ENCODE results near the gene EMX1.
"Not testable (repeated sequence)": the region's sequence is repeated elsewhere in the genome, so short reads cannot be mapped to it uniquely, and the experiment has no call there.

EMX1 gene

DNA sequence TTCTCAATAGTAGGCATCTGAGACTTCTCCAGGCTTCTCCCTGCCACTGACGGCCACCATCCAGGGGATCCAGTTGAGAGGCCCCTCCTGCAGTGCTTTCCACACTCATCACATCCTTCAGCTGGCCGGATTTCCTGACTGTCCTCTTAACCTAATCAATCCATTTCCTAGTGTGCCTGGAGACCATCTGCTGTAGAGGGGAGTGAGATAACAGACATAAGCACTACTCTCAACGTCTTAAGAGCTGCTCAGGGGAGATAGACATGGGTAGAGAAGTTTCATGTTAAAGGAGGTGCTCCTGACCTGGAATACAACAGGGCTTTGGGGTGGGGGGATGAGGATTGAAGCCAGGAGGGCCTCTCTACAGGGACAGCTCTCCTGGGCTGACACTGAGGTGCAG is 15.9 kb upstream of the EMX1 start:
- no peak for DNase-seq

DNA sequence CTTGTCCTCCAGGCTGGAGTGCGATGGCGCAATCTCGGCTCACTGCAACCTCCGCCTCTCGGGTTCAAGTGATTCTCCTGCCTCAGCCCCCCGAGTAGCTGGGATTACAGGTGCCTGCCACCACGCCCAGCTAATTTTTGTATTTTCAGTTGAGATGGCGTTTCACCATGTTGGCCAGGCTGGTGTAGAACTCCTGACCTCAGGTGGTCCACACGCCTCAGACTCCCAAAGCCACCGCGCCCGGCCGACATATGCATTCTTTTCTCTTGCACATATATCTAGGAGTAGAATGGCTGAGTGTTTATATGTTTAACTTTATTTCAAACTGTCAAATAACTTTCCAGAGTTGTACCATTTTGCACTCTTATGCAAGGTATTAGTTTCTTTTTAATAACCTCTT is 9.9 kb upstream of the EMX1 start:
- DNase-seq: not testable (repeated sequence)

DNA sequence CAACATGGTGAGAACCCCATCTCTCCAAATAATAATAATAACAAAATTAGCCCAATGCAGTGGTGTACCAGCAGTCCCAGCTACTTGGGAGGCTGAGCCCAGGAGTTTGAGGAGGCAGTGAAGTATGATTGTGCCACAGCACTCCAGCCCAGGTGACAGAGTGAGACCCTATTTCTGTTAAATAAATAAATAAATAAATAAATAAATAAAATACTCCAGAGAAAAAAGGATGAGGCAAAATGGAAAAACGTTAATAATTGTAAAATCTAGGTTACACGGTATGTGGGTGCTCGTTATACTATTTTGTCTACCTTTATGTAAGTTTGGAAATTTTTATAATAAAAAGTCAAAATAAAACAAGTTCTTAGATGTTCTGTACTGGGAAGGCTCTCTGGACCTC is 8.6 kb upstream of the EMX1 start:
- no peak for DNase-seq

DNA sequence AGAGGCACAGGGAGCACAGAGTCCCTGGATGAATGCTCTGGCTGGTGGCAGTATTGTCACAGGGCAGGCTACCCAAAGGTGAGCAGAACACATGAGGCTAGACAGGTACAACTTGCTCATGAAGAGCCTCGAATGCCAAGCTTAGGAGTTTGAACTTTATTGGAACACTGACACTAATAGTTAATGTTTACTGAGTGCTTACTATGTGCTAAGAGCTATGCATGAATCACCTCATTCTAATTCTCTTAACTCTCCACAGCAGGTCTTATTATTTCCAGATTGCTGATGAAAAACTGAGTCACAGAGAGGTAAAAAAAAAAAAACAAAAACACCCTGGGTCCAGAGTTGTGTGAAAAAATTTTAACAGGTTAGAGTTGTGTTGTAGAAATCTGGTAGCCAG is 6.1 kb upstream of the EMX1 start:
- DNase-seq: no peak

DNA sequence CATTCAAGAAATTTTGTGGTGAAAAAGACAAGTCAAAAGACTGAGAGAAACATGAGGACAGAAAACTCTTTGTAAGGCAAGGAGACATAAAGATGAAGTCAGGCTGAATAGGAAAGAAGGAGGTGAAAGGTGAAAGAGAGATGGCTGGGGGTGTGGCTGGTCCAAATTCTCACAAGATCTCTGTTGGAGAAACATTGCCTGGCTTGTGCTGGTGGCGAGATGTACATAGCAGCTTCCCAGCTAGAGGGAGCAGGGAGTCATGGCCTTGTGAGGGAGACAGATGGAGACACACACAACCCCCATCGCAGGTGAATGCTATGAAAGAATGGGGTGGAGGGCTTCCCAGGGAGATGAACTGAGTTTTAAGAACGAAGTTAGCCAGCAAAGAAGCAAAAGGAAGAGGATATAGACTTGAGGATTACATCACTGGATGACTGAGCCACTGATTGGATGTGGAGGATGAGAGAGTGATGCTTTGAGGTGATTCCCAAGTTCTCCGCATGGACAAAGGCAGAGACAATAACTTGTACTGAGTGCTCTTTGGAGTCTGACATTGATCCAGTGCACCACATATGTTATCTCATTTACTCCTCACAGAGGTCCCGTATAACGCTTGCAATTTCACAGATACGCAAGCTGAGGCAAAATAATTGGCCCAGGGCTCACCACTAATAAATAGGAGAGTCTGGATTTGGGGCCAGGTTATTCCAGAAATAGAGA is 3.7 kb upstream of the EMX1 start:
- no peak for DNase-seq

DNA sequence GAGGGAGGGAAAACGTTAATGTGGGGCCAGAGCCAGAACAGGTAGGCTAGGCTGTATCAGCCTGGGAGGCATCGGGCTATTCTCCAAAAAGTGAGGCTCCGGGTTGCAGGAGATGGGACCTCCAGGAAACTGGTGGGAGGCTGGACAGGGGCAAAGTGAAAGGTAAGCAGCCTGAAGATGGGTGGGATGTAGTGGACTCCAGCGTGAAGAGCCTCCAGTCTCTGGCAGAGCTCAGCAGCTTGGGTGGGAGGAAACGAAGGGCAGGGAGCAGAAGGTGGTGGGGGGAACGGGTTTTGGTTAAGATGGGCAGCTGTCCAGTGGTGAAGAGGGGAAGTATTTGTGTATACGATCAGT is 3.1 kb upstream of the EMX1 start:
- DNase-seq: no peak

DNA sequence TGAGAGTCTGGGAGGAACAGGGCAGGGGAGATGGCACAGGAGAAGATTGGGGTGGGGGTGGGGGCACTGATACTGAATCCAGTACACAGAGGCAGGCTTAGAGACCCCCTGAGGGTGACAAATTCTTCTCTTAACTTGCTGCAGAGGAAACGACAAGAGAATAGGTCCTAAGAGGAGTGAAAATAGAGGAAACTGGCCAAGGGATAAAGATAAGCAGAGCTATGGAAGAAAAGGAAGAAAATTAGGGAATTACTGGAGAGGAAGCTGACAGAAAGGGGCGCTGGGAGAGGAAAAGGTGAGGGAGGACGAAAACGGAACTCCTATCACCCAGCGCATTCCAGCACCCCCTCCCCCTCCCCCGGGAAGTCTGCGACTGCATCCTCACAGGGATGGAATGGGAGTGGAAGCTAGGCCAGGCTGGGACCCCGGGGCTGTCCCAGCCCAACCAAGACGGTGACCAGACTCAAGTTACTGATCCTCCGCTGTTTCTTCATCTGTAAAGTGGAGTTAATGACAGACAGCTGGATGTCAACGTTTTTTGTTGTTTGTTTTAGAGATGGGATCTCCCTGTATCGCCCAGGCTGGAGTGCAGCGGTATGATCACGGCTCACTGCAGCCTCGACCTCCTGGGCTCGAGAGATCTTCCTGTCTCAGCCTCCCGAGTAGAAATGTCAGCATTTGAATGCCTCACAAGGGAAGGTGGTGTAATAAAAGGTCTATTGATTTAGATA is 2.6 kb upstream of the EMX1 start:
- DNase-seq: no peak

DNA sequence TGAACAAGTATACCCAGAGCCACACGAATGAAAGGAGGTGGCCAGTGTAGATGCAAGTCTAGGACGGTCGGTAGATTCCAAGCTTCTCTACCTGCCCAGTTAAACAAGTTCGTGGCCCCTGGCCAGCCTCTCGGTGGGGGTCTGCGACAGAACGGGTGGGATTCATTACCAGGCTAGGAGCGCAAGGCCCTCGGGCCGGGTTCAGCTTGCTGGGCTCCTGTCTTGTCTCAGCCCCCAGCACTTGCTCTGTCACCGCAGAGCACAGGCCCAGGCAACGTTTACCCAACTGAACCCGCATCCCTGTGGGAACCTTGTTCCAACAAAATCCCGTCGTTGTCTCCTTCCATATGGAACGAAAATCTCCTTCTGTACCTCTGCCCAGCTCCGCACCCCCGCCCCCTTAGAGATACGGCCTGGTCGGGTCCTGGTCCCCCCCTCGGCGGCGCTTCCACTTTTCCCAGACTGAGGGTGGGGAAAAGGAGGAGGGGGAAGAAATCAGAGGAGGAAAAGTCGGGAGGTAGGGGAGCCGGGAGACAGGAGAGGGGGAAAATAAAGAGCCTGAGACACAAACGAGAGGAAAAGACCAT is 1.9 kb upstream of the EMX1 start:
- DNase-seq: no peak

DNA sequence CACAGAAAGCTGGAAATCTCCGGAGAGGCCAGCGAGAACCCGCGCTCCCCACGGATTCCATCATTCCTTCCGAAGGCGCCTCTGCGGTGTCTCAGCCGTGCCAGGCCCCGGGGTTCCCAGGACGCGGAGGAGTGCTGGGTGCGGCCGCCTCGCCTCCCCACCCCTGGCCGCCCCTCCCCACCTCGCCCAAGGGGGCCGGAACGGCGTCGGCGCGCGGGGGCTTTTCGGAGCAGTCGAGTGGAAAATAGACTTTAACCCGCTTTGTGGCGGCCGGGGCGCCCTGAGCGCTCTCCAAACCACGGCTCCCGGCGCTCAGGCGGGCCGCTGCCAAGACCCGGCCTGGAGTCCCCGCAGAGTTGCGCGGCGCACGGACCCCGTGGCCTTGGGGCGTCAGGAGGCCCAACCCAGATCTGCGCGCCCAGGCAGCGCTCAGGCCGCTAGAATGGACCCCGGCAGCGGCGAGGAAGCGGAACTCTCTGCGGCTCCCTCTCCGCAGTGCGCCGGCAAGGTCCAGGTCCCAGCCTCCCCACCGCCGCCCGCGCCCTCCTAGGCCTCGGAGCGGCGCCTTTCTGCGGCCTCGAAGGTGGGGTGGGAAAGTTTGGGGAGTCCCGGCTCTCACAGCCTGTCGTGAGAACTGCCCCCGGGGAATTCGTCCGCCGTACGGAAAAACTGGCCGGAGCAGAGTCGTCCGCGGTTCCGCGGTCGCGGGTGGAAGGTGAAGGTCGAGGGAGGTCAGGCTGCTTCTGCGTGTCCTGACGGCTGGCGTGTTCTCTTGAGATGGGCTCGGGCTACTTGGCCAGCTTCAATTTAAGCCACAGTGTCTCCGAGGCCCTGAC is 1.2 kb upstream of the EMX1 start:
- DNase-seq: peak; percentile 30

DNA sequence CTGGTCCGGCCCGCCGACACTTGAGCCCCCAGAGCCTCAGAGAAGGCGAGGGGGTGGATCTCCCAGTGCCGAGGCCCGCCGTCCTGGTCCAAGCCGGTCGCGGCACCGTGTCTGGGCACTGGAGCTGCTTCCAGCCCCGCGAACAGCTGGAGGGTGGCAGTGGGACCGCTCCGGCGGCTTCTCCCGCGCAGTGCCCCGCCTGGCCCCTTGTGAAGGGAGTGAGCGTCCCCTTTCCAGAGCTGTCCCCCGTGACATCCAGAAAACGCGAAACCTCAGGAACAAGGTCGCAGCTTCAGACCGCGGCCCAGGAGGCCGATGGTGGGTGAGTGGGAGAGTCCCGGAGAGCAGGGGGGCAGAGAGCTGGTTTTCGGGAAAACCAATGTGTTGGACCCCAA is 579 bp upstream of the EMX1 start:
- no peak for DNase-seq

DNA sequence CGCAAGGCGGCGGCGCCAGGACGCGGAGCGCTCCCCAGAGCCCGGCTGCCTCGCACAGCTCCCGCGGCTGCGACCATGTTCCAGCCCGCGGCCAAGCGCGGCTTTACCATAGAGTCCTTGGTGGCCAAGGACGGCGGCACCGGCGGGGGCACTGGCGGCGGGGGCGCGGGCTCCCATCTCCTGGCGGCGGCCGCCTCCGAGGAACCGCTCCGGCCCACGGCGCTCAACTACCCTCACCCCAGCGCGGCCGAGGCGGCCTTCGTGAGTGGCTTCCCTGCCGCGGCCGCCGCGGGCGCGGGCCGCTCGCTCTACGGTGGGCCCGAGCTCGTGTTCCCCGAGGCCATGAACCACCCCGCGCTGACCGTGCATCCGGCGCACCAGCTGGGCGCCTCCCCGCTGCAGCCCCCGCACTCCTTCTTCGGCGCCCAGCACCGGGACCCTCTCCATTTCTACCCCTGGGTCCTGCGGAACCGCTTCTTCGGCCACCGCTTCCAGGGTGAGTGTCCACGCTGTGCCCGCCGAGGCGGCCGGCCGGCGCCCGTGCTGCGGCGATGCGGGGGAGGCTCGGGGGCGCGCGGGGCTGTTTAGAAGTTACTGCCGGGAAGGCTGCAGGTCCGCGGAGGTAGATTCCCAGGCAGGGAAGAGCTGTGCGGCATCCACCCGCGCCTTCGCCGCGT is 696 bp downstream of the EMX1 start:
- no peak for DNase-seq

DNA sequence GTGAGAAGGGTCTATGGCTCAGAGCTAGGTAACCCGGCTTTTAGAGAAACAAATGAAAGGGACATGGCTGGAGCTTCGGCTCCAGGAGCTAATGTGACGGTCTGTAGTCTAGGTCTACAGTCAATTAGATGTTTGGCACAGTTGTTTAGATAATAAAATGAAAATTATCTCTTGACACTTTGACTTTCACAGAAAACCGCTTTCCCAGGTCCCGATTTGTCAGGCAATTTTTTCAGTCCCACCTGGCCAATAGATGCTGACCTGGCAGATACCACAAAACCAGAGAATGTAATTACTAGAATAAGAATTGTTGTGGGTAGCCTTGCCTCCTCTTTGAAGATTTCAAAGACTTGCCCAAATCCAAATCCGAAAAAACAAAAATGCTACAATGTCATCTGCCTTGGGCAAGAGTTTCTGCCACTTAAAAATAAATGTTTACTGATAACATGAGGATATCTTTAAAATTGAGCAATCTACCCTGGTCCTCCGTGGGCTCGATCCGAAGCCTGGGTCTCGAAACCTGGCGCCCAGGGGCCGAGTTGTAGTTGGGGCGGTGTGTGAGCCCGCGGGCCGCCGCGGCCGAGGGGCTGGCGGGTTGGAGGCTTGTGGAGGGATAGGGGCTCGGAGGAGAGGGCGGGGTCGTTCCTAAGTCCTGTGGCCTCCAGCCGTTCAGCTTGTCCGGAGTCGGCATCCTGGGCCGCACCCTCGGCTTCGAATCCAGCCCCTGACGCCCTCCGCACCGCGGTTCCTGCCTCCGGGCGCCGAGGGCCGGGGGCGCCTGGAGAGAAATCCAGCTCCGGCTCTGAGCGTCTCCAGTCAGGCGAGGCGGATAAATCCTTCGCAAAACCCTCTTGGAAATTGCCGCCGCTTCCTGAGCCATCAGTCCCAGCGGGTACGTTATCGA is 2.3 kb downstream of the EMX1 start:
- DNase-seq: no peak

DNA sequence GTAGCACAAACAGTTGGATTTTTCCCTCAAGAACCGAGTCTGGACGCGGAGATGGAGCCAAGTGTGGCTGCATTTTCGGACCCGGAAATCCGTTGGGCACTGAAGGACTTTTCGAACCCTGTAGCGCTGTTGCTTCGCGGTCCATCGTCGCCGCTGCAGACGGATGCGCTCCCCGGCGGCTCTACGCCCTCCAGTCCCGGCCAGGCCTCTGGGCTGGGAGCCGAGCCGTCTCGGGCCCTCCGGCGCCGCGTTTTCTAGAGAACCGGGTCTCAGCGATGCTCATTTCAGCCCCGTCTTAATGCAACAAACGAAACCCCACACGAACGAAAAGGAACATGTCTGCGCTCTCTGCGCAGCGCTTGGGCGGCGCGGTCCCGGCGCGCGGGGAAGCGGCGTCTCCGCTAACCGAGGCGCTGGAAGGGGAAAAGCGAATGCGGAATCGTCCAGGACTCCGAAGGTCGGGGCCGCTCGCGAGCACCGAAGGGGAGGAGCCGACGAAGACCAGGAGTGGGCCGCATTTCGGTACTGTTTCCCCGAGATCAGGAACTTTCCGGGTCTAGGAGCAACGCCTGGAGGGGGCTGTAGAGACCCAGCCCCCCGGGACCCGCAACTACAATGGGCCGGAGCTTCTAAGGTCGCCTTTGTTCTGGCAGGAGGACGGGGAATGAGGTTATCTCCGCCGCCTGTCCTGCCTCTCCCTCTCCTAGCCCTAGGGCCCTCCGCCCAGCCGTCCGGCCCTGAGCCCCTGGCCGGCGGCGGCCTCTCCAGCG is 3.2 kb downstream of the EMX1 start:
- no peak for DNase-seq

DNA sequence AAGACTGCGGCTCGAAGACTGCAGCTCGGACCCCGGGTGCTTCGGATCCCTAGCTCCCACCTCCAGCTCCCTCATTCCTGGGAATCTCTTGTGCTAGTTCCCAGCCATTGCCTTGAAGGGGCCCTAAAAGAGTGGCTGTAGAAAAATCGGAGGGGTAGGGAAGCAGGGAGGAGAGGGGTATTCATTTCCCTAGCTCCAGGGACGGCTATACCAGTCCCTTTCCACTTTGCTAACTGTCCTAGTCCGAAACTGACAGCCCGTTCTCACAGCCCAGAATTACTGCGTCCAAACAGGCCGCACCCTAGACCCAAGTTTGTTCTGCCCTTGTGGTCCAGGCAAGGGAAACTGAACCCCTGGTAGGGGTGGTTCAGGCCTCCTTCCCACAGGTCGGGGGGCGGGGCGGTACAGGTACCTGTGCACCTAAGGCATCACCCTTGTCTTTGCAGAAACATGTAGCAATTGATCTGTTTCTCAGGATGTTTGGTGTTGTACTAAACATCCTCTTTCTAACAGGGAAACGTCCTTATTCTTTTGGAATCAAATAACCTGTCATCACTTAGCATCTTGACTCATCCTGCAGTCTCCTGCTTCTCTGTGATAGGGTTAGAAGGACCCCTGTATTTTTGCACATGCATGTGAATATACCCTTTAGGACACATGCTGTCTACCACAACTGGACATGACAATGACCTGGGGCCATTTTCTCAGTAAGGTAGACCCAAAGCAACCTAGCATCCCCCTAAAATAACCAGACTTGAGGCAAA is 4.0 kb downstream of the EMX1 start:
- DNase-seq: no peak

DNA sequence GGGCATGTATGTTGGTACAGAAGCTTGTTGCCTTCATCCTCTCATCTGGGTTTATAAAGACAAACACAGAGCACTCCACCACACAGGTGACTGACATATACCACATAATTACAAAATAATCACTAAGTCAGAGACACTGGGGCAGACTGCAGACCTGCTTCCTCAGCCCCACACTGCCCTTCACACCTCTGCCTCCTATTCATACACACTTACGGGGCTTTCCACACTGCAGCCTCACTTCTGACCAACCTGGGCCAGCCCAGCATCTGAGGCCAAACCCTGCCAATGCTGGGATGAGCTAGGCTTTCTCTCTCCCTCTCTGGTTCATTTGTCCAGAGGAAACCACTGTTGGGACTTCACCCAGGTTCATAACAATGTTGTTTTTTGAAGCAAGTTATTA is 4.5 kb downstream of the EMX1 start:
- no peak for DNase-seq

DNA sequence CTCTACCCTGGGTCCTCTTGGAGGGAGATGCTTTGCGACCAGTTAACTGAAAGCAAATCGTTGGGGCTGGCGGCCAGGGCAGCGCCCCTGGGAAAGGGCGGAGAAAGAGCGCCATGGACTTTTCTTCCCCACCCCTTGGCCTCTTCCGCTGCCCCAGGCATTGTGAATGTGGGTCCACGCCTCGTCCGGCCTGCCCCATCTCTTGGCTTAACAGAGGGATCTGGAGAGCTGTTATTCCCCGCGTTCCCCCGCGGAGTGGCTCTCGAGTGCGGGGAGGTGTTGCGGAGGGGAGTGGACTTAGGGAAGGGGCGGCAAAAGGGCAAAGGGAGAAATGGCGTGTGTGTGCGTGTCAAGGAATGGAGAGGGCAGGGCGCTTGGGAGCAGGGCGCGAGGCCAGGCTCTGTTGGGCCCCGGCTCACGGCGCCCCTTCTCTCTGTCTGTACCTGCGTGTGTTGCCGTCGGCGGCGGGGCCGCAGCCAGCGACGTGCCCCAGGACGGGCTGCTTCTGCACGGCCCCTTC is 6.6 kb downstream of the EMX1 start:
- no peak for DNase-seq

DNA sequence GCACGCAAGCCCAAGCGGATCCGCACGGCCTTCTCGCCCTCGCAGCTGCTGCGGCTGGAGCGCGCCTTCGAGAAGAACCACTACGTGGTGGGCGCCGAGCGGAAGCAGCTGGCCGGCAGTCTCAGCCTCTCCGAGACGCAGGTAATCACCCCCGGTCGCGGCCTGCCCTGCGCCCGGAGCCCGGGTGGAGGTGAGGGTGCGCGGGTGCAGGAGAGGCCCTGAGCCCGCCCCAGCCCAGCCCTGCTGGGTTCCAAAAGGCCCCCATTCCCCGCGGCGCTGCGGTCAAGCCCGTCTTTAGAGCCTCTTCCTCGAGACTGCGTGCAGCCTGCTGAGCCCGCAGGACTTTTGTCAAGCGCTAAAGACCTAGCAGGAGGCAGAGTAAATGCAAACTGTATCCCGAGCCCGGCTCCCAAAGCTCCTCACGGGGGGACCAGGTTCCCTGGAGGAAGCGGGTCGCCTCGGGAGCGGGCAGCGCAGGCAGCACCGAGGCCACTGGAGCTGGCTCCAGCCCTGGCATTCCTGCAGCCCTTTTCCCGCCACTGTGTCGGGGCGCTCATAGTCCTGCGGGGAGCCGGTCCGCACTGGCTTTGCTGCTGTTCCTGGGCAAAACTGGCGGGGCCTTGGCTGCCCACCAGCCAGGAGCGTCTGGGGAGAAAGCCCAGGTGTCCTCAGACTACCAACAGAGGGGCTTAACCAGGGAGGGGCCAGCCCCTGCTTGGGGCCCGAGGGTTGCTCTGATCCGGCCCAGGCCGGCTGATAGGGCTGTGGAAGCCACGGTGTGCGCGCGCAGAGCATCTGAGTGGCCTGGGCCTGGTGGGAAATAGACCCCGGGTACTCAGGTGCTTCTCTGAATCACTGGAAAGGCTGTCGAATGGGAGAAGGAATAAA is 7.3 kb downstream of the EMX1 start:
- DNase-seq: no peak

DNA sequence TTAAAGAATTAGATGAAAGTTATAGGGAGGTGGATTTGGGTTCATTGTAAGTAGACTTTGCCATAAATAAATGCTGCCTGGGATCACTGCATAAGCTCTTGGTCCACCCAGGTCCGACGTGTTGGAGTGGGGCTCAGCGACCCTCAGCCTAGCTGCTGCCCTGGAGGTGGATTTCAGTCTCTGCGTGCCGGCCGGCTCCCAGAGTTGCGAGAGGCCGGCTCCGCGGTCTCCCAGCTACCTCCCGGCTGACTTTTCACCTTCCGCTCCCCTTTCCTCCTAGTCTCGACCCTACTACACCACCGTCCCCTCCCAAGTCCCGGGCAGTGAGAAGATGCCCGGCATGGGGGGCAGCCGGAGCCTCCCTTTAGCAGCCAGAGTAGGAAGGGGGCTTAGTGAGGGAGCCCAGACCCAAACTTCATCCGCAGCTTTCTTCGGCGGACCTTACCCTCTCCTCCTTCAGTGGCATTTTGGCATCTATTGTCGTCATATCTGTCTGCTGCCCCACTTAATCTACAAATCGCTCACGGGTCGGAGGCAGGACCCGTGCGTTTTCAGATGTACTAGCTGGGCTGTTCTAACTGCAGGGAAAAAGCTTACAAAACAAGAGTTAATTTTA is 8.1 kb downstream of the EMX1 start:
- no peak for DNase-seq
